VCaP (cell line): ENCODE data around the gene WHAMM.

Experiments used
- H3K27ac ChIP-seq: fragments of 450-650 bp; 2 replicates; pipeline ENCODE4 v1.5.1; 2017
- CTCF ChIP-seq: fragments of 450-650 bp; conservative IDR thresholded peaks from 2 replicates; pipeline ENCODE4 v1.5.1; 2017; ENCODE audit warnings: mild to moderate bottlenecking, moderate library complexity

The WHAMM gene

GRCh38 chr15:82830427-82831173, 21.2 kb downstream of the WHAMM start:
- H3K27ac ChIP-seq: no peak overlapping the region
- no peak for TF ChIP-seq CTCF

- no peak overlapping the region for H3K27ac ChIP-seq
Measured at GRCh38 chr15:82831894-82832600, 22.6 kb downstream of the WHAMM start.

GRCh38 chr15:82832601-82833361, 23.4 kb downstream of the WHAMM start:
- H3K27ac ChIP-seq: no peak overlapping the region
- no peak for TF ChIP-seq CTCF

More at GRCh38 chr15:82831894-82832600, 22.6 kb downstream of the WHAMM start:
- no peak for TF ChIP-seq CTCF

GRCh38 chr15:82833362-82833682, 23.9 kb downstream of the WHAMM start:
- H3K27ac ChIP-seq: no peak overlapping the region
- TF ChIP-seq CTCF: no peak

- no peak overlapping the region for H3K27ac ChIP-seq
- no peak for TF ChIP-seq CTCF
Measured at GRCh38 chr15:82835391-82835917, 26.0 kb downstream of the WHAMM start.

GRCh38 chr15:82838096-82838735, 28.8 kb downstream of the WHAMM start:
- TF ChIP-seq CTCF: no peak
- no peak overlapping the region for H3K27ac ChIP-seq
